ENCODE results near the gene OR10AG1. TPM values are rescaled to one million over a fixed set of nuclear protein-coding genes. Genes with fewer than 3 reads are reported as not detected.

OR10AG1 gene, protein sequence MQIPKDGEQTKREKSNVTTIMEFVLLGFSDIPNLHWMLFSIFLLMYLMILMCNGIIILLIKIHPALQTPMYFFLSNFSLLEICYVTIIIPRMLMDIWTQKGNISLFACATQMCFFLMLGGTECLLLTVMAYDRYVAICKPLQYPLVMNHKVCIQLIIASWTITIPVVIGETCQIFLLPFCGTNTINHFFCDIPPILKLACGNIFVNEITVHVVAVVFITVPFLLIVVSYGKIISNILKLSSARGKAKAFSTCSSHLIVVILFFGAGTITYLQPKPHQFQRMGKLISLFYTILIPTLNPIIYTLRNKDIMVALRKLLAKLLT
- not detected for total RNA-seq

GRCh38 chr11:55969845-55970244, at the start of gene OR10AG1:
OR10AG1 (minus strand) TSS chr11:55969945; CDS start chr11:55969907, 38 bp downstream.
- Histone ChIP-seq H3K27ac (no peak within 1 kb of the TSS), H3K36me3 (no peaks in the 10 kb centered on the region), H3K27me3 (no peaks in the 10 kb centered on the region), H3K4me1 (no peaks in the 10 kb centered on the region), H3K4me3 (no peak within 1 kb of the TSS), H3K9me3 (no peaks in the 10 kb centered on the region)
- 87 to 91% methylated on average over 2 of the region's 2 CpGs for WGBS, 2 donors
- DNase-seq (ENCODE audit: low spot score in 2 of 2) = no peak
- TF ChIP-seq EP300 (IDR thresholded peaks at IDR 0.05) = no peak
- no peak for TF ChIP-seq CTCF (IDR thresholded peaks at IDR 0.05)
- no peak for TF ChIP-seq POLR2A (IDR thresholded peaks at IDR 0.05)

- Histone ChIP-seq H3K36me3 (no peaks in the 10 kb centered on the region), H3K27ac (no peak overlapping the region), H3K9me3 (no peaks in the 10 kb centered on the region), H3K4me3 (no peak overlapping the region), H3K27me3 (no peaks in the 10 kb centered on the region), H3K4me1 (no peaks in the 10 kb centered on the region)
- TF ChIP-seq POLR2A (IDR thresholded peaks at IDR 0.05) = no peak
- no peak for TF ChIP-seq EP300 (IDR thresholded peaks at IDR 0.05)
- TF ChIP-seq CTCF (IDR thresholded peaks at IDR 0.05) = no peak
- WGBS, 2 donors = 49 to 57% methylated on average over 2 of the region's 2 CpGs
- DNase-seq (ENCODE audit: low spot score in 2 of 2) = no peak
Observed at GRCh38 chr11:56013805-56014204, 44.1 kb upstream of the OR10AG1 start.

DNA sequence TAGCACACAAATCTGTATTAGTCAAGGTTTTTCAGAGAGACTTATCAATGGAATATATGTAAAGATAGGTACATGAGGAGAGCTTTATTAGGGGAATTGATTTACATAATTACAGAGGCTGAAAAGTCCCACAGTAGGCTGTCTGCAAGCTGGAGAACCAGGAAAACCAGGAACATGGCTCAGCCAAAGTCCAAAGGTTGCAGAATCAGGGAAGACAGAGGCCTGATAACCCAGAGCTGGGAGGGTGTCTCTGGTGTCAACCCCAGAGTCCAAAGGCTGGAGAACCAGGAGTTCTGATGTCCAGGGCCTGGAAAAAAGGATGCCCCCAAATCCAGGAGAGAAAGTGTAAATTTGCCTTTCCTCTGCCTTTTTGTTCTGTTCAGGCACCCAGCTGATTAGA, 41.0 kb upstream of the OR10AG1 start:
- Histone ChIP-seq H3K9me3 (no peaks in the 10 kb centered on the region), H3K36me3 (no peaks in the 10 kb centered on the region), H3K27me3 (no peaks in the 10 kb centered on the region), H3K4me3 (no peak overlapping the region), H3K4me1 (no peaks in the 10 kb centered on the region), H3K27ac (no peak overlapping the region)
- DNase-seq (ENCODE audit: low spot score in 2 of 2) = no peak
- no peak for TF ChIP-seq EP300 (IDR thresholded peaks at IDR 0.05)
- no peak for TF ChIP-seq POLR2A (IDR thresholded peaks at IDR 0.05)

DNA sequence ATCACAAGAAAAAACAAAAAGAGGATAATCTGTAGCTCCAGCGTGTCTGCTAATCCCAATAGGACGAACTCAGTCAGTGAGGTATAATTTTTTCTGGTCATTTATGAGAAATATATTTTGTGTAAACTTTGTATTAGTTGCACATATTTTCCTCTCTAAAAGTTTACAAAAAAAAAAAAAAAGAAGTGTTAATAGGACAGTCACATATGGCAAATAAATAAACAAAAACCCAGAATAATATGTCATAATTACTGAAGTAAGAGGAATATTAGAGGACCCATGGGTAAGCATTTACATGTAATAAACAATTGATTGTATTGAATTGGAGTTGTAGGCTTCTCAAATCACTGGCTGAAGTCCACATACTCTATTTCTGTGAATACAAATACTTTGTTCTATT, 24.8 kb upstream of the OR10AG1 start, which contains the start of gene OR5F1:
TSS of gene OR5F1 (minus strand) at position 101 of the 400 bp plus-strand sequence. CDS start at position 101, 0 bp downstream.
- H3K4me3 ChIP-seq = no peak within 1 kb of the TSS
- no peak within 1 kb of the TSS for H3K27ac ChIP-seq
- H3K4me1 ChIP-seq = no peaks in the 10 kb centered on the region
- H3K36me3 ChIP-seq = no peaks in the 10 kb centered on the region
- H3K27me3 ChIP-seq = no peaks in the 10 kb centered on the region
- WGBS, 2 donors = 74 to 75% methylated on average over 2 of the region's 2 CpGs
- no peak for DNase-seq (ENCODE audit: low spot score in 2 of 2)
- no peak for TF ChIP-seq POLR2A (IDR thresholded peaks at IDR 0.05)
- TF ChIP-seq CTCF (IDR thresholded peaks at IDR 0.05) = no peak
- no peak for TF ChIP-seq EP300 (IDR thresholded peaks at IDR 0.05)
- no peaks in the 10 kb centered on the region for H3K9me3 ChIP-seq

DNA sequence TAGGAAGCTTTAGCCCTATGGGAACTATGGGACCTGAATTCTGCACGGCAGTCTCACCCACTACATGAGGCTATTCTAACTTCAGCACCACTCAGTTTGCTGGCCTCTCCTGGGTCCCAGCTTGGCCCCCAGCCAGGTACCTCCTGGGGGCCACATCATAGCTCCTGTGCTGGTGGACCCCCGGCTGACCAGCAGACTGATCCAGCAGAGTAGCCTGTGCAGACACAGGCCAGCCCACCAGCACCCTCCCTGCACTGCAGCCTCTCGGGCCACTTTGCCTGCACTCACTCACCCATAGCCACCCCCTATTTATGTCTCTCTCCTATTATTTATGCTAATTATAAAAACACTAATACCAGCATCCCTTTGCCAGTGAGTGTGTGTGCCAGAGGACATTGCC, 1.2 kb upstream of the OR10AG1 start:
- Histone ChIP-seq H3K27me3 (no peaks in the 10 kb centered on the region), H3K9me3 (no peaks in the 10 kb centered on the region), H3K36me3 (no peaks in the 10 kb centered on the region), H3K4me1 (no peaks in the 10 kb centered on the region), H3K4me3 (no peak overlapping the region), H3K27ac (no peak overlapping the region)
- WGBS, 2 donors = 96 to 98% methylated on average over 3 of the region's 3 CpGs
- DNase-seq (ENCODE audit: low spot score in 2 of 2) = no peak
- TF ChIP-seq CTCF (IDR thresholded peaks at IDR 0.05) (no peak), EP300 (IDR thresholded peaks at IDR 0.05) (no peak), POLR2A (IDR thresholded peaks at IDR 0.05) (no peak)

Data from tibial nerve (tissue), 4 donors.